SK-N-SH treated with all-trans-retinoic acid at 6 μM for 48 hours (cell line): ENCODE data around the gene LCORL.
A peak's percentile ranks its signal among the peaks of the same experiment; 100 is the strongest.

ENCODE experiments used
- ARNTL ChIP-seq: fragments of 450-650 bp; formaldehyde crosslinking; IDR thresholded peaks from 2 replicates; pipeline ENCODE4 v1.5.0; 2020; ENCODE audit warnings: low read depth, mild to moderate bottlenecking, moderate library complexity, borderline replicate concordance
- CSRNP3 ChIP-seq: fragments of 250-450 bp; sonication (Bioruptor Pico); IDR thresholded peaks from 2 replicates; pipeline ENCODE4 v1.5.1; 2021; ENCODE audit warnings: mild to moderate bottlenecking, moderate library complexity
- ISL1 ChIP-seq: fragments of 250-450 bp; sonication (Bioruptor Pico); IDR thresholded peaks from 2 replicates; pipeline ENCODE4 v2.1.2; 2022; ENCODE audit warnings: mild to moderate bottlenecking, moderate library complexity
- POU6F1 ChIP-seq: fragments of 250-450 bp; sonication (Bioruptor Pico); IDR thresholded peaks from 2 replicates; pipeline ENCODE4 v1.8.0; 2021; ENCODE audit warnings: low read depth, mild to moderate bottlenecking, moderate library complexity, borderline replicate concordance
- TCF4 ChIP-seq: fragments of 250-450 bp; sonication (Bioruptor Pico); IDR thresholded peaks from 2 replicates; pipeline ENCODE4 v1.8.0; 2021; ENCODE audit warnings: mild to moderate bottlenecking, moderate library complexity, borderline replicate concordance
- ZFP3 ChIP-seq: fragments of 250-450 bp; sonication (Bioruptor Pico); IDR thresholded peaks from 2 replicates; pipeline ENCODE4 v1.5.0; 2020; ENCODE audit warnings: mild to moderate bottlenecking, moderate library complexity
- ZFP30 ChIP-seq: fragments of 450-650 bp; formaldehyde crosslinking; IDR thresholded peaks from 2 replicates; pipeline ENCODE4 v1.5.0; 2022; ENCODE audit warnings: mild to moderate bottlenecking, moderate library complexity
- ZNF565 ChIP-seq: fragments of 450-650 bp; formaldehyde crosslinking; conservative IDR thresholded peaks from 2 replicates; pipeline ENCODE4 v1.5.0; 2020; ENCODE audit warnings: low read depth, mild to moderate bottlenecking, moderate library complexity
- ZNF8 ChIP-seq: fragments of 450-650 bp; formaldehyde crosslinking; IDR thresholded peaks from 2 replicates; pipeline ENCODE4 v1.5.0; 2020; ENCODE audit warnings: mild to moderate bottlenecking, moderate library complexity
- TF ChIP-seq, protein P1 (sequence below): fragments of 250-450 bp; sonication (Bioruptor Pico); IDR thresholded peaks from 2 replicates; pipeline ENCODE4 v1.8.0; 2020; ENCODE audit warnings: mild to moderate bottlenecking, moderate library complexity, borderline replicate concordance

- TF ChIP-seq TCF4 (CRISPR knock-in tag) (peak; percentile 71), ZFP3 (CRISPR knock-in tag) (no peak), ARNTL (no peak), ZFP30 (CRISPR knock-in tag) (no peak), ISL1 (no peak), ZNF8 (CRISPR knock-in tag) (no peak), ZNF565 (CRISPR knock-in tag) (no peak), CSRNP3 (CRISPR knock-in tag) (no peak), POU6F1 (CRISPR knock-in tag) (no peak)
- TF ChIP-seq, protein P1, sequence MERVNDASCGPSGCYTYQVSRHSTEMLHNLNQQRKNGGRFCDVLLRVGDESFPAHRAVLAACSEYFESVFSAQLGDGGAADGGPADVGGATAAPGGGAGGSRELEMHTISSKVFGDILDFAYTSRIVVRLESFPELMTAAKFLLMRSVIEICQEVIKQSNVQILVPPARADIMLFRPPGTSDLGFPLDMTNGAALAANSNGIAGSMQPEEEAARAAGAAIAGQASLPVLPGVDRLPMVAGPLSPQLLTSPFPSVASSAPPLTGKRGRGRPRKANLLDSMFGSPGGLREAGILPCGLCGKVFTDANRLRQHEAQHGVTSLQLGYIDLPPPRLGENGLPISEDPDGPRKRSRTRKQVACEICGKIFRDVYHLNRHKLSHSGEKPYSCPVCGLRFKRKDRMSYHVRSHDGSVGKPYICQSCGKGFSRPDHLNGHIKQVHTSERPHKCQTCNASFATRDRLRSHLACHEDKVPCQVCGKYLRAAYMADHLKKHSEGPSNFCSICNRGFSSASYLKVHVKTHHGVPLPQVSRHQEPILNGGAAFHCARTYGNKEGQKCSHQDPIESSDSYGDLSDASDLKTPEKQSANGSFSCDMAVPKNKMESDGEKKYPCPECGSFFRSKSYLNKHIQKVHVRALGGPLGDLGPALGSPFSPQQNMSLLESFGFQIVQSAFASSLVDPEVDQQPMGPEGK = no peak
Measured at GRCh38 chr4:17894421-17894820, 127.1 kb downstream of the LCORL start.
